ENCODE measurements around the gene POMGNT1.

Gene POMGNT1

DNA sequence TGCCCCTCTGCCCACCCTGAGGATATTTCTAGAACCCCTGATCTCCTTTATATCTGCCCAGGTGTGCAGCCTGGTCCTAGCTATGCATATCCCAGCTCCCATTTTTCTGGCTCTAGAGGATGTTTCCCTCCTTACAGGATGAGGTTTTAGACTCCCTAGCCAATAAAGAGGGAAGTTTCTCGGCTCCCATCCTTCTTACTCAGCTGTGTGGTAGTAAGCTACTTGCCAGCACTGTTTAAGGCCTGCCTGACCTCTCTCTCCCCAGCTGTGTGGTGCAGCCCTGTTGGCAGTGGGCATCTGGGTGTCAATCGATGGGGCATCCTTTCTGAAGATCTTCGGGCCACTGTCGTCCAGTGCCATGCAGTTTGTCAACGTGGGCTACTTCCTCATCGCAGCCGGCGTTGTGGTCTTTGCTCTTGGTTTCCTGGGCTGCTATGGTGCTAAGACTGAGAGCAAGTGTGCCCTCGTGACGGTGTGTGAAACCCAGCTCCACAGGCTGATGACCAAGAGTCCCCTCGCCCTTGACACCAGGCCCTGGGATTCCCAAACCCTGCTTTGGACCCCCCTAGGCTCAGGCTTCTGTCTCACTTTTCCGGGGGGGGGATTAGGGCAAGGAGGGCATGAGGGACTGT lies 14.2 kb downstream of the POMGNT1 start:
- no peak for DNase-seq (ENCODE audit: low read depth in 1 of 2, low spot score in 1 of 2)

- no peak for DNase-seq (ENCODE audit: low read depth in 1 of 2, low spot score in 1 of 2)
Observed at GRCh38 chr1:46183079-46183847, 15.0 kb downstream of the POMGNT1 start.

- no peak for DNase-seq (ENCODE audit: low read depth in 1 of 2, low spot score in 1 of 2)
Observed at GRCh38 chr1:46181343-46182260, 16.6 kb downstream of the POMGNT1 start.

GRCh38 chr1:46180082-46180616 lies 18.1 kb downstream of the POMGNT1 start:
- DNase-seq (ENCODE audit: low read depth in 1 of 2, low spot score in 1 of 2), result no peak

DNA sequence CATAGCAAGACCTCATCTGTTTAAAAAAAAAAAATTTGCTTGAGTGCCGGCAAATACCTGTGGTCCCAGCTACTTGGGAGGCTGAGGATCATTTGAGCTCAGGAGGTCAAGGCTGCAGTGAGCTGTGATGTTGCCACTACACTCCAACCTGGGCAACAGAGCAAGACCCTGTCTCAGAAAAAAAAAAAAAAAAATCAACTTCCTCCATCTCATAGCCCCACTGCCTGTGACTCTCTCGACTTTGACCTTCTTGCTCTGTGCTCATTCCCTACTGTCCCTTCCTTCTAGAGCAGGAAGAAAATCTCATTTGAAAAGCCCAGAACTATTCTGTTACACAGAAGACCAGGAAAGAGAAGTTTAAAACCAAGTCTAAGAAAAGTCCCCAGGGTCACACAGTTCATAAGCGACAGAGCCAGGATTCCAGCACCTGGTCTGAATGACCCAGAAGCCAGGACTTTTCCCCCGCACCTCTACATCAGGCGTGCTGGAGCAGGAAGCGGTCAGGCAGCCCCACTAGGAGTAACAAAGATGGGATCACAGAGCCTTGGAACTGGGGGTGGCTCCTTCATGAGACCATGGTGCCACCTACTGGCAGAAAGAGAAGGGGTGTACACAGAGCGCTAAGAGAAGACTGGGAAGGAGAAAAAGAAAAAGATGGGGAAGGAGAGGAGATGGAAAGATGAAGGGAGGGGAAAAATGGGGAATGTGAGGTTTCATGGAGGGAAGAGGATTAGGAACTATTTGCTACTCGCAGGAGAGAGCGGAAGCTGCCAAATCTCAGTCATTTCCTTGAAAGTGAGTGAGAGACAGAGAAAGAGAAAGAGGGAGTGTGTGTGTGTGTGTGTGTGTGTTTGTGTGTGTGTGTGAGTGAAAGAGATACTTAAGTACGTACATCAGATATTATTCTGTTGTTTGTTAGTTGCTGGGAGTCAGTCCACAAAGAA lies 18.8 kb downstream of the POMGNT1 start:
- DNase-seq (ENCODE audit: low read depth in 1 of 2, low spot score in 1 of 2), result peak; percentile 21 to 32

DNA sequence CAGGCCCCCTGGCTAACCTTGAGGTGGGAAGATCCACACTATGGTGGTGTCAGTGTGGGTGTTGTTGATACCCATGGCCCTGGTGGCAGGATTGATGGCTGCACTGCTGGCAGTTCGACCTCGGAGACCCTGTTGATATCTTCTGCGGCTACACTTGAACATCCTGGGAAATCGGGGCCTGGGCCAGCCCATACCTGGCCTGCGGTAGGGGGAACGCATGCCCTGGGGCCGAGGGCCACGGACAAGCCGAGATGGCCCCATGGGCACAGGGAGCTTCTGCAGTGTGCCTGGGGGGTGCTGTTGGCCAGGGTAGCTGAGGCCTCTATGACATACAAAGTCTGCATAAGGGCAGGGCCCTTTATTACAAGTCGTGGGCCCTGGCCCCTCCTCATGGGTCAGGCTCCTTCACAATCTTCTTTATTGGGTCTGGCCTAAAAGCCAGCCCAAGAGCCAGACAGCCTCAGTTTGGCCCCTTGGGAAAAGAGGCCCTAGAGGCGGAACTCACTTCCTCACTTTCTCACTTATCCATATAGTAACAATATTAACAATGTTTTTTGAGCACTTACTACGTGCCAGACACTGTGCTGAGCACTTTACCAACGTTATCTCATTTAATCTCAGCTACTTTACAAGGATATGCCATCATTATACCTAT lies 21.9 kb downstream of the POMGNT1 start, which contains the start of gene P3R3URF:
TSS of gene P3R3URF (minus strand) at position 278 of the 655 bp plus-strand sequence. CDS start at position 261, 17 bp downstream.
- DNase-seq (ENCODE audit: low read depth in 1 of 2, low spot score in 1 of 2), result no peak

DNA sequence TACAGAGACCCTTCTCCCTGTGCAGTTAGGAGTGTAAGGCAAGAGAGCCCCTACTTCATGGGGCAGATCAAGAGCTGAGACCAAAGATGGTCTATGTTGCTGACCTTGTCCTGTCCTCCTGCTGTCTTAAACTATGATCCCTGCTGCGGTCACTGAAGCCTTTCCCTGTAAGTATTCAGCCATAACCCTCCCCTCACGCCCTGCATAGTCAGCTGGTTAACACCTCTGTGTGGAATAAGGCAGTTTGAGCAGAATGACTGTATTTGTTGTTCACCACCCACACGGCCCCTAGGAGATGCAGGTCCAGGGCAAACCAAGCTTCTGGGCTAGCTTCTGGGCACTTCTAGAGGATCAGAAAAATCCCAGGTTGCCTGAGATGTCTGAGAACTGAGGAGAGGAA lies 23.0 kb downstream of the POMGNT1 start:
- no peak for DNase-seq (ENCODE audit: low read depth in 1 of 2, low spot score in 1 of 2)

DNA sequence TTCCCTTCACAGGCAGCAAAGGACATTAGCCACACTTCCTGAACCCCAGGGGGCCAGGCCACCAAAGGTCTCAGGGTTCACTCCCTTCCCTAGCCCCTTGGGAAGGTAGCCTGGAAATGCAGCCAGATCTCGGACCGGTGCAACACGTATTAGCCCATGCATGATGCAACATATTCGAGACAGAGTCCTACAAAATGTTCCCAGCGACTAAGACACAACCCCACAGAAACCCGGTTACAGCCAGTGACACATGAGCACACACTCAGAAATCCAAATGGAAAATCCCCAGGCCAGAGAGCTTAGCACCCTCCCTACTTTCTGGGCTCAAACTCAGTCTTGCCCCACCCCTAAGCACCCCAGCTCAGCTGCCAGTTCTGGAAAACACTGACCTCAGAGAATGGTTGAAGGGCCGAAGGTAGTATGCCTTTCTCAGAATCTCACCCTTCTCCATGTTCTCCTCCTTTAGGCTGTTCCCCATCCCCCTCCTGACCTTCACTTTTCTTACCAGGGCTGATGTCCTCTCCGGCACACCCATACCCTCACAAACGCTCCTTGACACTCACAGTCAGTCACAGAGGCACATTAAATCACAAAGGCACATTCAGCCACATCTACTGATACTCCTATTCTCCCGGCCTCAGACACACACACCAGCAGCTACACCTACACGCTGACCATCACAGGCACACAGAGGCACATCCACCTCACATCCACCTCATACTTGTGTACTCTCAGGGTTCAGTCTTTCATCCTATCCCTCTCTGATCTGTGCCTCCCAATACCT lies 23.6 kb downstream of the POMGNT1 start, which contains the start of gene TSPAN1:
TSS of gene TSPAN1 (plus strand) at position 640 of the 784 bp plus-strand sequence. CDS start 6,021 bp downstream, outside the sequence.
- no peak for DNase-seq (ENCODE audit: low read depth in 1 of 2, low spot score in 1 of 2)

DNA sequence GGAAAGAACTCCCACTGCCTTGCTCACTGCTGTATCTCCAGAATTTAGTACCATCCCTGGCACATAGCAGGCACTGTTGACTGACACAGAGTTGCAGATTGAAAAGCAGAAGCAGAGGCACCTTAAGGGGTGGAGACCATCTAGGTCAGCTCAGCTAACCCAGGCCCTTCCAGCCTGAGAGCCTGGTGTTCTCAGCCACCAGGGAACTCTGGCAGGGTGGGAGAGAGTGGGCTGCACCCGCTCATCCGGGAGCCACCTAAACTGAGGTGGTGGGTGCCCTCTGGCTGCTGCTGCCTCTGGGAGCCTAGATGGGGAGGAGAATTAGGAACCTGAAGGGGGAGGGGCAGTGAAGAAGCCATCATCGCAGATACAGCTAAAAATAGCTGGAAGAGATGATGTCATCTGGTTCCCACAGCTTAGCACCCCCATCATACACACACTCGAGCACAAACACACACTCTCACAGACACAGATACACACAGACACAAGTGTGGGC lies 24.8 kb downstream of the POMGNT1 start:
- DNase-seq (ENCODE audit: low read depth in 1 of 2, low spot score in 1 of 2), result no peak

GRCh38 chr1:46172321-46172720 lies 25.9 kb downstream of the POMGNT1 start:
- no peak for DNase-seq (ENCODE audit: low read depth in 1 of 2, low spot score in 1 of 2)

- no peak for DNase-seq (ENCODE audit: low read depth in 1 of 2, low spot score in 1 of 2)
Observed at GRCh38 chr1:46171871-46172270, 26.4 kb downstream of the POMGNT1 start.

- no peak for DNase-seq (ENCODE audit: low read depth in 1 of 2, low spot score in 1 of 2)
Observed at GRCh38 chr1:46171351-46171750, 26.9 kb downstream of the POMGNT1 start.

GRCh38 chr1:46169811-46170454 lies 28.3 kb downstream of the POMGNT1 start:
- no peak for DNase-seq (ENCODE audit: low read depth in 1 of 2, low spot score in 1 of 2)

DNA sequence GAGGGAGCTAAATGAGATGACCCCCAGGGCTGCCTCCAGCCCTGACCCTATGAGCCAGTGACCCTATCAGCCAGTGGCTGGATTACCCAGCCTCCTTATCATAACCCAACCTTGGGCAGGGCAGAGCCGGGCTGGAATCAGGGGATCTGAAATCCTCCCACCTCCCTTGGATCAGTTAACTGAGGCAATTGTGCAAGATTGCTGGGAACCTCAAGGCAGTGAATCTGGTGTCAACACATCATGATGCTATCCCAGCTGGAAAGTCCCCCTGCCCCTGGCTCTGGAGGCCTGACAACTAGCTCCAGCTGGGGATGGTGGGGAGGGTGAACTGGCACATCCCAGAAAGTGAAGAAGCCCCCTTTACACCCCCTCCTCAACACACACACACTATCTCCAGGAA lies 29.8 kb downstream of the POMGNT1 start:
- no peak for DNase-seq (ENCODE audit: low read depth in 1 of 2, low spot score in 1 of 2)

DNA sequence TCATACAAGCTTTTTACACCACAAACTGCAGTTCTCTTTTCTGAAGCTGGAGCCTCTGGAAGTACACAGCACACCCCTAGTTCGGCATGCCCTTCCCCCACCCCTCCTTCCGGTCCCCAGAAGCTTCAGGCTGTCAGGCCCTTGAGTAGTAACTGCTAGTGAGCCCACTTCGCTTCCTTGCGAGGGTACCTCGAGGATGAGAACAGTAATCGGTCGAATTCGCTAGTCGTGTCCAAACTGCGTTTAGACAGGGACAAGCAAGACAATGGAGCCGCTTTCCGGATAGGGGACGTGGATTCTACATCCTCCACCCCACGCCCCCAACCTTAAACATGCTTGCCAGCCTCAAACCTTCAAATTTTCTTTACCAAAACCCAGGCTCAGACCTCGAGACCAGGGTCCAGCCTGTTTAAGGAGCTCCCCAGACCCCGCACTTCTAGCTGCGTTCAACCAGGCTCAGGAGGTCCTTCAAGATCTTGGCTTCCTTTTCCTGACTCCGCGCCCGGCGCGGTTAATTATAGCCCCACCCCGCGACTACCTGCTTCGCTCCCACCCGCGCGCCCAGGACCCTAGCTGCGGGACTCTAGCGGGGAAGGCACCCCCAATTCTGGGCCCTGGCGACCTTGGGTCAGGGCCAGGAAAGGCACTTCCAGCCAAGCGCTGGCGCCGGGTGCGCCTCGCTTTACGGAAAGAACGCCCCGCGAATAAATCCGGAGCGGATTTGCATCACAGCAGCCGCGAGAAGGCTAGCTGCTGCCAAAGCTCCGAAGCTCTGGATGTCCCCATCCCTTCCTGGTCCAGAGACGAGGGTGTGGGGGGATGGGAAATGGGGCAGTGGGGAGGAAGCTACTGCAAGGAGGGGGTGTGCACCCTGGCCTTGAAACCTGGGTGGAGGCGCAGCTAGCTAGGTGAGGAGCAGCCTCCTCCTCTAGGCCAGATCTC lies 31.4 kb downstream of the POMGNT1 start:
- DNase-seq (ENCODE audit: low read depth in 1 of 2, low spot score in 1 of 2), result peak; percentile 7 to 26

DNA sequence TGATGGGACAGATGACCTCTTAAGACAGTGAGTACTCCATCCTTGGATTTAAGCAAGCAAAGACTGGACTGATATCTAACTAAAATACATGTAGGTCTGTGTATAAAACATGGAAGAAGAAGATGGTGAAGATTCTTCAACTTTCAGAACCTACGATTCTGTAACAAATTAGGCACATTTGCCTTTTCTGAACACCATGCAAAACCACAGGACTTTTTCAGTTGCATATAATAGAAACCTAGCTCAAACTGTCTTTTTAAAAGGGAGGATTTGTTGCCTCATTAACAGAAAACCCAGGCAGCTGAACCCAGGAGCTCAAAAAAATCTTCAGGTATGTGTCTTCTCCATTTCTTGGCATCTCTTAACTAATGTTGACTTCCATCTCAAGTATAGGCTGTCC lies 38.0 kb downstream of the POMGNT1 start:
- no peak for DNase-seq (ENCODE audit: low read depth in 1 of 2, low spot score in 1 of 2)

DNA sequence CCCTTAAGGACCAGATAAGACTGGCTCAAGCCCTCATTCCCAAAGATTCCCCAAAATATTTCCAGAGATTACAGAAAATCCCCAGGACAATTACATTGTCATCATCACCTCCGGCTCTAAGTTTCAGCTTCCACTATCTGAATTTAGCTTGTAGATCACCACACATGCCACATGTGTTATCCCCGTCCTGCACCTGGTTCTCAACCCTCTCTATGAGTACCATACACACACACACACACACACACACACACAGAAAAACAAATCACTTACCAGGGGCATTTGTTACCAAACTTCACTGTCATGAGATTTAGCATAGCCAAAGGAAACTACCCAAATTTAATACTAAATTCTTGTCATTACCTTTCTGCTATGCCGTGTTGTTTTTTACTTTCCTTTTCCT lies 38.7 kb downstream of the POMGNT1 start:
- no peak for DNase-seq (ENCODE audit: low read depth in 1 of 2, low spot score in 1 of 2)
